ENCODE measurements around the gene EYA4.

EYA4 gene

GRCh38 chr6:133399426-133399825, 158.3 kb downstream of the EYA4 start:
- no peak for DNase-seq (ENCODE audit: low read depth)
- TF ChIP-seq CTCF (IDR thresholded peaks at IDR 0.05; ENCODE audit: low read depth, low read length, missing control alignments) = no peak
- H3K4me3 ChIP-seq (ENCODE audit: low read depth, low read length) = no peak overlapping the region

GRCh38 chr6:133404151-133404550, 163.0 kb downstream of the EYA4 start:
- H3K4me3 ChIP-seq (ENCODE audit: low read depth, low read length) = no peak overlapping the region
- TF ChIP-seq CTCF (IDR thresholded peaks at IDR 0.05; ENCODE audit: low read depth, low read length, missing control alignments) = no peak
- no peak for DNase-seq (ENCODE audit: low read depth)

- no peak for TF ChIP-seq CTCF (IDR thresholded peaks at IDR 0.05; ENCODE audit: low read depth, low read length, missing control alignments)
- DNase-seq (ENCODE audit: low read depth) = no peak
- no peak overlapping the region for H3K4me3 ChIP-seq (ENCODE audit: low read depth, low read length)
Observed at GRCh38 chr6:133404728-133405127, 163.6 kb downstream of the EYA4 start.

GRCh38 chr6:133407320-133408100, 166.4 kb downstream of the EYA4 start:
- no peak for TF ChIP-seq CTCF (IDR thresholded peaks at IDR 0.05; ENCODE audit: low read depth, low read length, missing control alignments)
- H3K4me3 ChIP-seq (ENCODE audit: low read depth, low read length) = no peak overlapping the region
- no peak for DNase-seq (ENCODE audit: low read depth)

- TF ChIP-seq CTCF (IDR thresholded peaks at IDR 0.05; ENCODE audit: low read depth, low read length, missing control alignments) = no peak
- DNase-seq (ENCODE audit: low read depth) = no peak
Observed at GRCh38 chr6:133408132-133408531, 167.0 kb downstream of the EYA4 start.

GRCh38 chr6:133408543-133408942, 167.4 kb downstream of the EYA4 start:
- H3K4me3 ChIP-seq (ENCODE audit: low read depth, low read length) = no peak overlapping the region
- TF ChIP-seq CTCF (IDR thresholded peaks at IDR 0.05; ENCODE audit: low read depth, low read length, missing control alignments) = no peak
- no peak for DNase-seq (ENCODE audit: low read depth)

More at GRCh38 chr6:133408132-133408531, 167.0 kb downstream of the EYA4 start:
- H3K4me3 ChIP-seq (ENCODE audit: low read depth, low read length) = no peak overlapping the region

All from GM12864 (cell line).